Islet precursor cell (in vitro differentiated cells): ENCODE results near the gene CBFA2T3.

Experiments used
- DNase-seq: peaks from one replicate; pipeline ENCODE4 v3.0.0-alpha.2; 2018

The CBFA2T3 gene

GRCh38 chr16:88830783-88831182 is 146.2 kb downstream of the CBFA2T3 start:
- no peak for DNase-seq

DNA sequence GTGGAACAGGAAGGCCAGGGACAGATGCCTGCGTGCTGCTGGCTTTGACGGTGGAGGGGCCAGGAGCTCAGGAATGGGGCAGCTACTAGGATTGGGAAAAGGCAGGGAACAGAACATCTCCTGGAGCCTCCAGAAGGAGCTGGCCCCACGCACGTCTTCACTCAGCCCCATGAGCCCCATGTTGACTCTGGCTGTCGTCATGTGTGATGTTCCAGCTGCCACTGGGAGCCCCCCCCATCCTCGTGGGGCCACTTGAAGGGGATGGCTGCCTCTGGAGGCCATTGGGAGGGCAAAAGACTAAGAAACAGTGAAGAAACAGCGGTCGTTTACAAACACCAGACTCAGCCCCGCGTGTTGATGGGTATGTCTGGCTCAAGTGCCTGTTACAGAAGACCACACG is 146.7 kb downstream of the CBFA2T3 start:
- DNase-seq, result no peak

GRCh38 chr16:88828711-88829110 is 148.3 kb downstream of the CBFA2T3 start:
- DNase-seq, result no peak

- no peak for DNase-seq
These were observed 149.3 kb downstream of the CBFA2T3 start for GRCh38 chr16:88827727-88828126.

DNA sequence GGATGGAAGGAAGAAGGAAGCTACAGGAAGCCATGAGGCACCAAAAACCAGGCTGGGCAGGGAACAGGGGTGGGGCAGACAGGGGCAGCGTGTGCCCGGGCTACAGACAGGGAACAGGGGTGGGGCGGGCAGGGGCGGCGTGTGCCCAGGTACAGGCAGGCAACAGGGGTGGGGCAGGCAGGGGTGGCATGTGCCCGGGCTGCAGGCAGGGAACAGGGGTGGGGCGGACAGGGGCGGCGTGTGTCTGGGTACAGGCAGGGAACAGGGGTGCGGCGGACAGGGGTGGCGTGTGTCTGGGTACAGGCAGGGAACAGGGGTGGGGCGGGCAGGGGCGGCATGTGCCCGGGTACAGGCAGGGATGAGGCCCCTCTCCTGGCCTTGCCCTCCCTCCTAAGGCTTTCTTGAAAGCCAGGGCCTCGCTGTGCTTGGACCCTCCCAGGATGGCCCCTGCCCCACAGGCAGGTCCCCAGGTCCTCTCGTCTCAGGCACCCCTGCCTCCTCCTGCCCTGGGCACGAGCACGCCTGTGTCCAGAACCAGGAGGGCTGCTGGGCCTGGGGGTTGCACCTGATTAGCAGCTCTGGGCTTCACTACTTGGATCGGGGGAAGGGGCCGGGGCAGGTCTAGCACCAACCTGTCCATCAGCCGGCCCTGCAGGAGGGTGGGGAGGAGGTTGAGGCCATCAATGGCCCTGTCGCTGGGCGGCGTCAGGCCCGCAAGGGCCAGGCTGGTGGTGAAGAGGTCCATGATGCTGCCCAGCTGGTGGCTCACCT is 150.8 kb downstream of the CBFA2T3 start:
- DNase-seq, result no peak

DNA sequence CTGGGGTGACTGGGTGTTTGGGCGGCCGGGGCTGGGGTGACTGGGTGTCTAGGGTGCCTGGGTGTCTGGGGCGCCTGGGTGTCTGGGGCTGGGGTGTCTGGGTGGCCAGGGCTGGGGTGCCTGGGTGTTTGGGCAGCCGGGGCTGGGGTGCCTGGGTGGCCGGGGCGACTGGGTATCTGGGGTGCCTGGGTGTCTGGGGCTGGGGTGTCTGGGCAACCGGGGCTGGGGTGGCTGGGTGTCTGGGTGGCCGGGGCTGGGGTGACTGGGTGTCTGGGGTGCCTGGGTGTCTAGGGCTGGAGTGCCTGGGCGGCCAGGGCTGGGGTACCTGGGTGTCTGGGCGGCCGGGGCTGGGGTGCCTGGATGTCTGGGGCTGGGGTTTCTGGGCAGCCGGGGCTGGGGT is 151.9 kb downstream of the CBFA2T3 start:
- DNase-seq, result no peak
